ENCODE results near the gene KPTN.

DNA sequence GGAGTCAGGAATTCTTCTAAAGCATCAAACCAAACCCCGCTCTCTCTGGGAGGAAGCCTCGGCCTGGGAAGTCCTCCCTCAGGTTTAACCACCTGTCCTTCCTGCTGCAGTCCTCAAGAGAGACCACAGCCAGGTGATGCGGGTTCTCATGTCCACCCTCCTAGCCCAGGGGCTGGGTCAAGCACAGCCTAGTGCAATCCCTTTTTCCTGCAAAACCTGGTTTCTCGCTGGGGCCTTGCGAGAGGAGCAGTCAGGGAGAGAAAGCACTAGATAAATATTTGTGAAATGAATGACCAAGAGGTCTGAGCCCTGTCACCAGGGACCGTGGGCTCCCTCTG, 14.7 kb downstream of the KPTN start:
- TF ChIP-seq CTCF (IDR thresholded peaks at IDR 0.05) (no peak), POLR2A (IDR thresholded peaks at IDR 0.05) (no peak), POLR2AphosphoS5 (IDR thresholded peaks at IDR 0.05) (no peak), EP300 (IDR thresholded peaks at IDR 0.05) (no peak)
